Stimulated activated CD4-positive, alpha-beta T cell treated with anti-CD3 and anti-CD28 coated beads, Interleukin-1b, Interleukin-23, amount 100 ng/mL, for 24 hours (primary cell): ENCODE measurements around the gene DNAL4.
A peak's percentile ranks its signal among the peaks of the same experiment; 100 is the strongest.

Source experiments
- DNase-seq, 4 experiments: peaks; one replicate each; pipeline ENCODE4 v3.0.0-alpha.2; 2020; ENCODE audit warnings: low read depth in 4 of 4, low spot score in 1 of 4

DNAL4 gene

DNA sequence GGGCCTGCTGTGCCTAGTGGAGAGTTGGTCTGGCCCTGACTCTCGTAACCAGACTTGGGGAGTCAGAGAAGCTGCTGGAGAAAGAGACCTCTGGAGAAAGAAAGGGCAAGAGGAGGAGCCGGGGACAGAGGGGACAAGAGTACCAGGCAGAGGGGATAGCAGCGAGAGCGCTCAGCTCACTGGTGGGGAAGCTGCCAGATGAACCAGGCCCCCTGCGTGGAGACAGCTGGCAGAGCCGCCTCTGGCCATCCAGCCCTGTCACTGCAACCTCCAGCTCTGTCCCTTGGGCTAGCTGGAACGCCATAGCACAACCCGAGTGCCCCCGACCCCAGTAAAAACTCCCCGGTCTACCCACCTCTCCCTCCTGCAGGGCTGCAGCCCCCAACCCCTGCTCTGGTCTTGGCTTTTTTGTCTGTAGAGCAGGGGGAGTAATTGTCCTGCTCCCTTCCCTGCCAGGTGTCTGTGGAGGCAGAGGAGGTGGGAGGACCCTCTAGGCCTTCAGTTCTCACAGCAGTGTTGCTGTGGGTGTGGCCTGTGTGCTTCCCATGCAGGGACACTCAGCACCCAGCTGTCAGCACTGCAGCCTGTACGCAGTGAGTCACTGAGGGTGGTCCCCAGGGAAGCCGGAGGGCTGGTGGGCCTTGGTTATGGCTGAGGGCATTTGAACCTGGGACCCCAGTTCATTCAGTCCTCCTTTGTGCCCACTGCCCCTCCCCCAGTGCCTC is 33.3 kb downstream of the DNAL4 start:
- DNase-seq: no peak

DNA sequence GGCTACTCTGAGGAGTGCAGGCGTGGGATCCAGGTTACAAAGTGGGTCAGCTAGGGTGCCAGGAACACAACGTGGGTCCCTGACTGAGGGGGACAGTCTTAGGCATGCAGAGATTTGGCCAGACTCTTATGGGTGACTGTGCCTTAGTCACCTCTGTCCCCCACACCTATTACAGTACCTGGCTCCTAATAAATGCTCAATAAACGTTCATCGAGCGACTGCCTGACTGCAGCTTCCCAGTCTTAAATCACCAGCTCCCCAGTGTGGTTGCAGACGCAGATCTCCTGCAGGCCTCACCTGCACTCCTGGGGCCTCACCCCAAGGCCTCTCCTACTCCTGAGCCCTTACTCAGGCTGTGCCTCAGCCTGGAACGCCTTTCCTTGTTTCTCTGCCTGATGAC is 34.9 kb downstream of the DNAL4 start:
- DNase-seq: no peak

DNA sequence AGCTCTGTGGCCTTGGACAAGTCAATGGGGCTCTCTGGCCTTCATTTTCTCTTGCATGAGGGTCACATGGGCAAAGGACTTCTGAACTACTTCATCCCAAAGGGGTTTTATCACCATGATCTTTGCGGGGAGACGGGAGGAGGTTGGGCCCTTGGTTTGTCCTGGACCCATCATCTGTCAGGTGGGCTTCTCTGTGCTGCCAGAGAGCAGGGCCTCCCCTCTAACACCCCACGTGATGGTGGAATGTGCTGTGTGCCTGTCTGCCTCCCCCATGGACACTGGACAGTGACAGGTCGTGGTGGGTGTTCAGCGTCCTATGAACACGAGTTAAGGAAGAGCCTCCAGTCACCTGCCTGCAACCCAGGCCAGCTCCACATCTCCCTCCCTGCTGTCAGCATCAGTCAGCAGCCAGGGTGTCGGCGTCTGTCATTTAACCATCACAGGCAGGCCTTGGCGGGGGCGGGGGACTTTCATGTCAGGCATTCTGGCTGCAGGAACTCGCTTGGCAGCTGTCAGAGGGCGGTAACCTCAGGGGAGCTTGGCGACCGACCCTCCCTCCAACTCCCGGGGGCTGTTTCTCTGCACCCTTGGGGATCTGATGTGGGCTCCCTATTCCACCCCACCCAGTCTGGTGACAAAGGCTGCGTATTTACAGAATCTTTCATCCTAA is 35.5 kb downstream of the DNAL4 start:
- DNase-seq: peak in 2 of 4 experiments; percentile 62 to 65

DNA sequence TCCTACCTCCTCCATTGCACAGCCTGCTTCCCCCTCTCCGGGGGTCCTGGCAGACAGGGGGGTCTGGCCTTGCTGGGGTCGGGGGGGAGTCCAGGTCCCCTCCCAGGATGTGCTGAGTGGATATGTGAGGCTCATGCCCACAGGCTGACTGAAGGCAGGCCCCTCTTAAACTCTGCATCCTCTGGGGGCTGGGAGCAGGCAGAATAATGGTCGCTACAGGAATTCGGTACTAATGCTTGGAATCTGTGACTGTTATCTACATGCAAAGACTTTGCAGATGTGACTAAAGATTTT is 36.5 kb downstream of the DNAL4 start:
- no peak for DNase-seq

DNA sequence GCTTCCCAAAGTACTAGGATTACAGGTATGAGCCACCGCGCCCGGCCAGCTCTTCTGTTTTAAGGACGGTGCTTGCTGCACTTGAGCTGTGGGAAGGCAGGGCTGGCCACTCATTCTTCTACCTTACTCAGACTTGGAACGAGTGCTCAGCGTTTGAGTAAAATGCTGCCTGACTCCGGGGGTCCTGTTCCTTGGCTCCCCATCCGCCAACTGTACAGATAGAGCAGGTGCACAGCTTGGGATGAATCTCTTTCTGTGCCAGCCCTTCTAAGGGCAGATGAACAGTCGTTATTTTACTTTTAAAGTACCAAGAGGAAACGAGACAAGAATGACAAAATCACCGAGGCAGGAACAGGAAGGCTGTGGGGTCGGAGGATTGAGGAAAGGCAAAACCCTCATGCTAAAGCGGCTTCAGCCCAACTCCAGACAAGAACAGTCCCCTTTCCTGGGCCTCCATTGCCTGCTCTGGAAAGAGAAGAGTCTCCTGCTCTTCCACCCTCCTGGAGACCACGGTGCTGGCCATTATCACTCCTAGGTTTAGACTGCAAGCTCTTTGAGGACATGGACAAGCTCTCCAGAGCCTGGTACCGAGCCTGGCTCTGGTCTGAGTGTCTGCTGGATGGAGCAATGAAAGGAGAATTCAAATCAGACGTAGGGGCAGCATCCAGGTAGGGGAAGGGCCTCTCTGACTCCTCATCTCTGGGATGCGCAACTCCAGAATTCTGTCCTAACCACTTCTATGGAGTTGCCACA is 37.1 kb downstream of the DNAL4 start:
- no peak for DNase-seq

DNA sequence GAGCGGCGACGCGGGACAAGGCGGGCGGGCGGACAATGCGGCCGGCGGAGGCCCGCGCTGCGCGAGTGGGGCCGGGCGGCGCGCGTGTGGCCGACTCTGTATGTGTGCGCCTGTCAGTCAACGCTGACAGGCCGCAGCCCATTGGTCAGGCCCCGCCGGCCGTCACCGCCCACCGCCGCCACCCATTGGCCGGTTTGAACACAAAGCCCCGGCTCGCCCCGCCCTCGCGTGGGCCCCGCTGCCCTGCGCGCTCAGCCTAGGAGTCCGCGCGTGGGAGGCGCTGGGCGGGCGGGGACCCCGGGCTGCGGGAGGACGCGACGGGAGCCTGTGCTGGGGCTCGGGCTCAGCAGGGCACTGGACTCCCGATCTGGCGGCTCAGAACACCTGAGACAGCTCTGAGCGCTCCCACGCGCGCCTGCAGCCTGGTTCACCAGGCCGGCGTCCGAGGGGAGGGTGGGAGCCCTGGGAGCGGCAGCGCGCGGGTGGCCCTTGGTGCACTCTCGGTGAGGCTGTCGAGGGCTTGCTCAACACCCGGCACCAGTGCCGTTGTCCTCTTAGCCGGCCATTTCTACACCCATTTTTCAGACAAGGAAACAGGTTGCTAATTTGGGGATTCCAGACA is 37.9 kb downstream of the DNAL4 start, which contains the start of gene SUN2:
Gene SUN2, minus strand, starts transcription at position 88 of the 622 bp plus-strand sequence. CDS start 3,370 bp downstream, outside the sequence.
- DNase-seq: peak; percentile 76 to 89 (median 84)

DNA sequence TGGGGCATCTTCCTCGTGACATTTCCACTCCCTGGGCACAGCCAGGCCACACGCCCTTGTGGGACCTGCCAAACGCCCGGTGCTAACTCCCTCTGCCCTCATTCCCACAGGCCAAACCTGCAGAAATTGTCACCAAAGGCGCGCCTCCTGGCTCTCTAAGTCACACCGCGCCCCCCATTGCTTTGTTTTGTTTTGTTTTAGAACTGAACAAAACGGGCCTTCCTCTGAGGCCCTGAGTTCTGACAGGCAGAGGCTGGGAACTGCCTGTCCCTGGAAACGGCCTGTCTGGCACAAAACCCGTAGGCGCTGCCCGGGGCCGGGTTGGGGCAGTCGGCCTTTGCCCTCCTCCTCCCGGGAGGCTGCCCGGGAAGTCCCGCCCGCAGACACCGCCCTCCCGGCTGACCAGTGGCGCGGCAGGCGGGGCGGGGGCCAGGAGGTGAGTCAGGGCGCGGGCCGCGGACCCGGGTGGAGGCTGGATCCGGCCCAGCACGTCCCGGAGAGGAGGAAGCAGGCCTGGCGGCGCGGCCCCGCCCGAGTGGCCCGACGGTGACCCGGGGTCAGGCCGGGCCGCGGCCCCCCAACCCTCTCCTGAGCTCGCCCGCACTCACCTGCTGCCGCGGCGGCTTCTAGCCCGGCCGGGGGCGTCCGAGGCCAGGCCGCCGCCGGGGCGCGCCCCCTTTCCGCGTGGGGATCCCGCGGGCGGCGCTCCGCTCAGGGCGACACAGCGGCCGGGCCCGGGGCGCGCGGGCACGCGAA is 38.6 kb downstream of the DNAL4 start:
- no peak for DNase-seq

DNA sequence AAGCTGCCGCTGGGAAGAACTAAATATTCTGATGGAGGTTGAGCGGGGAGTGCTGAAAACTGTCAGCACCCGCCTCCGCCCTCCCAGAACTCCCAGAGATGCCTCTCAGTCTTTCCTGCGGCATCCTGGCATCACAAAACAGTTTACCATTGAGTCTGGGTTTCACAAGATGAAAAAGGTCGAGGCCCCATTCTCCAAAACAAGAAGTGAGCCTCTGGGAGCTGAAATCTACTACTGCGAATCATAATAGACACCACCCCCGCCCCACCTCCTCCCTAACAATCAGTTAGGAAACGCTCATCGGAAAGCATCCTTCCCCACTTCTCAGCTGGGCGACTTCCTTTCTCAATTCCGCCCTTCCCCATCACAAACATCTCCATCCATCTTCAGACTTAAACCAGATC is 39.2 kb downstream of the DNAL4 start:
- DNase-seq: peak in 1 of 4 experiments; percentile 37

DNA sequence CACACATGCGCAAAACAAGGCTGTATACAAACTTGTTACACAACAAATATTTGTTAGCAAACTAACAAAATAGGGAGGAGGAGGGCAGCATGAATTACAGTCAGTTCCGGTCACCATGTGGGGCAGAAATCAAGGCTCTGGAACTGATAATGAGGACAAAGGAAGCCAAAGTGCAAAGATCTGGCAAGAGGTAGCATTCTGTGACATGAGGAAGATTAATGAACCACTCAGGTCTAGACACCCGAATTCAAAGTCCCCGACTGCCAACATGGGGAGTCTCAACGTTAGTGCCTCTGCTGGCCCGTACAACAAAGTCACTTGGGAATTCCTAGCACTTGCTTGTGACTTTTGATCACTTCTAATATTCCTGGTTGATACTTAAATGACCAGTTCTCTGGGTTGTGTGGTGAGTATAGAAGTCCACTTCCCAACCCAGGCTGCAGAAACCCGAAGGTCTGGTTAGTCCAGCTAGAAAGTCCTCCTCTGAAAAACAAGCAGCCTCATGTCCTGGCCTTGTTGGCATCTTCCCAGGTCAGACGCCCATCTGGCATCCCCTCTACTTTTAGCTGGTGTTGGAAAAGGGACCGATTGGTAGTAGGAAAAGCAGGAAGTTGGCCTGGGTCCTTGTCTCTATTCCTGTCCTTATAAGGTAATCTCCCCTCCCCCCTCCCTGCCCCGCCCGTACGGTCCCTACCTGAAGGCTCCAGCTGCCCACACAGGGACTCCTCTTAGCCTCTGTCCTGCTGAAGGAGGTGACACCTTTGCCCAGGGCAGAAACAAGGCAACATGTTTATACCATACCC is 39.8 kb downstream of the DNAL4 start:
- no peak for DNase-seq

DNA sequence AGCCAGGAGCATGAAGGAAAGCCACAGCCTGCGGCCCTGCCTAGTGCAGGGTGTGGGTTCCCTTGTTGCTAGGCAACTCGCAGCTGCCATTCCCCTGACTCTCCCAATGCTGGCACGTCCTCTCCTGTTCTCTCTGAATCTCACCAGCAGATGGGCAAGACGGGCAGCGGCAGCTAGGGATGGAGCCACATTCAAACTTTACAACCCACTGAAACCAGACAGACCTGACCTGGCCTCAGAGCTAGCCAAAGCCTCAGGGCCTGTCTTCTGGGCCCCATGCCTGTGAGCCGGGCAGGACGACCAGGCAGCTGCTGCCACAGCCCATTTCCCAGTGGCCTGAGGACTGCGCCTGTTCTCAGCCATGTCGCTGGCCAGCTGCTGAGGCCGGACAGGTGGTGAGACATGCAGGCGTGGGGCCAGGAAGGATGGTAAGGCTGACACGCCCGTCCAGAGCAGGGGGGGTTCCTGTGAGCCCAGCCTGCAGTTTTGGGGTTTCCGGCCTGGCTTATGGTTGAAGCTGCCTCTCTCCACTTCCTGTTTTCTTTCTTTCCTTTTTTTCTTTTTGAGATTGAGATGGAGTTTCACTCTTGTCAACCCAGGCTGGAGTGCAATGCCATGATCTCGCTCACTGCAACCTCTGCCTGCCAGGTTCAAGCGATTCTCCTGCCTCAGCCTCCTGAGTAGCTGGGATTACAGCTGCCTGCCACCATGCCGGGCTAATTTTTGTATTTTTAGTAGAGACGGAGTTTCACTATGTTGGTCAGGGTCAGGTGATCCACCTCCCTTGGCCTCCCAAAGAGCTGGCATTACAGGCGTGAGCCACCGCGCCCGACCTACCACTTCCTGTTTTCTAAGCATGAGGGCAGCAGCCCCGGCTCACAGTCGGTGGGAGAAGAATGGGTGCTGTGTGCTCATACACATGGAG is 42.3 kb downstream of the DNAL4 start:
- peak in 1 of 4 experiments; percentile 44 for DNase-seq

DNA sequence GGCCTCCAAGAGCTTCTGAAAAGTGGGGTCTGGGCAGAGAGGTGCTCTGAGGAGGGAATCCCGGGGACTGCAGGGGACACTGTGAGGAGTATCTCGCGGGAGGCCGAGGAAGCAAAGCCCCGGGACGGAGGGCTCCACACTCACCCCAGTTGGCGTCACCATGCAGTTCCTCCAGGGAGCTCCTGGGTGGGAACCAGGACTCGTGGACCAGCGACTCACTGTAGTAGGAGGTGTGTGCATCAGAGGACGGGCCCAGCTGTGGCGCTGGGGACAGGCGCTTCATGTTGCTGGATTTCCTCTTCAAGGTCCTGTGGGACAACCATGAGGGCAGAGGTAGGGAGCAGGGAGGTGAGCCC is 42.9 kb downstream of the DNAL4 start:
- no peak for DNase-seq

DNA sequence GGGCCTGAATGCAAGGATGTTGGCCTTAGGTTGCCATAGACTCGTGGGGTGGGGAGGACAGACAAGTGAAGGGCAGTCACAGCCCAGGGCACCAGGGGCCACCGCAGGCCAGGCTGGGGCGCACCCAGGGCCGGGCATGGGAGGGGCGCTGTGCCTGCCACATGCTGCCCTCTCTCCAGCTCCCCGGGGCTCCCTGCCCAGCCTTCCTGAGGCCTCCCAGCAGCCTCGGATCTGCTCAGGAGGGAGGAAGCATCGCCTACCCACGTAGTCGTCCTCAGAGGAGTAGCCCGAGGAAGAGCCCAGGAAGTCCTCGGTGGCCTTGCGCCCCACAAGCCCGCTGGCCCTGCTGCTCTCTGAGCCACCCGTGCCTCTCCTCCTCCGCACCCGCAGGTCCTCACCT is 43.3 kb downstream of the DNAL4 start:
- no peak for DNase-seq

DNA sequence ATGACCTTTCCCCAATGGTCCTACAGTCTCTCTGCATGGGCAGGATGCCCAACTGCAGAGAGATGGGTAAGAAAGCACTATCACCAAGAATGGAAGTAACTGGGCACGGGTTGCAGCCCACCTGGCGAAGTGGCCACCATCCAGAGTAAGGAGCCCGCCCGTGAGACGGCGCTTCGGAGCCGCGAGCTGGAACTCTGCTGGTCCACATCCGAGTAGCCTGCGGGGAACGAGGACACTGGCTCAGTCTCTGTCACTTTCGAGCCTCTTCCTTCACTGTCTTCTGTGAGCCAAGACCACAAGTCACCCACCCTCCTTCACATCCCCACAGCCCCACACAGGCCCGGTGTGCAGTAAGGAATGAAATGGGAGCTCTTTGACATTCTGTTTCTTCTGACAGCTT is 43.8 kb downstream of the DNAL4 start:
- no peak for DNase-seq

DNA sequence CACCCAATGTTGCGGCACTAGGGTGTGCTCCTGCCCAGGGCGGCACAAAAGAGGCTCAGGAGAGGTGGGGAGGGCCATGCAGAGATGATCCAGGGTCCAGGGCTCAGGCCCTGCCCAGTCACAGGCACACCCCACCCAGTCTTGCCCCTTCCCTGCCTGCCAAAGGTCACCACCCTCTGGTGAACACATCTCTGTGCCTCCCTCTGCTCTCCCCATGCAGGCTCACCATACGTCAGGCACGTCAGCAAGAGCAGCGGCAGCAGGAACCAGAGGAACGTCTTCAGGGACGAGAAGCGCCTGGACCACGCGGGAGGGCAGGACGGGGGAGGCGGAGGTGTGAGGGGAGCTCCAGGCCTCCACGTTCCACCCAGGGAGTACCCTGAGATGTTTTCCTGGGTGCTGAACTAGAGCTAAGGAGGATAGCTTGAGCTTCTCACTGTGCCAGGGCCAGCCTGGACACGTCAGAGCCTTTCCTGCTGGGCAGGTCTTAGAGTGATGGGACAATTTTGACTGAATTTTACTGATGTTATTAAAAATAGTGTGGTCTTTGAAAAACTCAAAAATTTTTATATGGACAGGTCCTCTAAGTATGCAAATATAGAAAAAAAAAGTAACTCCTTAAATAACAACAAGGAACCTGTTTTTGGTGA is 45.3 kb downstream of the DNAL4 start:
- no peak for DNase-seq

DNA sequence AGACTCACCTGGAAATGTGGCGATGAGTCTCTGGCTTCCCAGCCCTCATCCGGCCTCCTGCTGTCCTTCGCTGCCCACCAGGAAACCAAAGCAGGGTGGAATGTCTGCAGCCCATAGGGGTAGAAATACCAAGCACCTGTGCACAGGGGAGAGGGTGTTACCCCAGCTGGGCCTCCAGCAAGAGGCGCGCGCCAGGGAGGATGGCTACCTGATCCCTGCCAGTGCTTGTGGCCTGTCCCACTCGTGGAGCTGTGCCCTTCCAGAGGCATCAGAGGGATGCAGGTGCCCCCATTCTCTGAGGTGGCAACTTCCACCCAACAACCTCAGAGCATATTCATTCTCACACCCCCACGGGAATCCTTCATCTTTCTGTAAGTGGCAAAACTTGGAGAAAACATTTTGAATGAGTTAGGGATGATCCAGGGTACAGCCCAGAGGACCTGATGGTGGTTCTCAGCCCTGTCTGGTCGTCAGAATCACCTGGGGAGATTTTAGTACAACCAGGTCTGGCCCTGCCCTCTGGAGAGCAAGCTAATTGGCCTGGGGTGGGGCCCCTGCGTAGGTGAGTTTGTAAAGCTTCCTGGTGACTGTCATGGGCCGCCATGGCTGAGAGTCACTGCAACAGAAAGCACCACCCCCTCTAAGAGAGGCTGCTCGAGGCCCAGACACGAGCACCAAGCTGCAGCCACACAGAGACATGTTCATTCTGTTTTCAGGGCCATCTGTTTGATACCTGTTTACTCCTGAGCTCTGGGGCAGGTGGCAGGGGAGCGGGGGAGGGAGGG is 48.1 kb downstream of the DNAL4 start:
- DNase-seq: no peak

DNA sequence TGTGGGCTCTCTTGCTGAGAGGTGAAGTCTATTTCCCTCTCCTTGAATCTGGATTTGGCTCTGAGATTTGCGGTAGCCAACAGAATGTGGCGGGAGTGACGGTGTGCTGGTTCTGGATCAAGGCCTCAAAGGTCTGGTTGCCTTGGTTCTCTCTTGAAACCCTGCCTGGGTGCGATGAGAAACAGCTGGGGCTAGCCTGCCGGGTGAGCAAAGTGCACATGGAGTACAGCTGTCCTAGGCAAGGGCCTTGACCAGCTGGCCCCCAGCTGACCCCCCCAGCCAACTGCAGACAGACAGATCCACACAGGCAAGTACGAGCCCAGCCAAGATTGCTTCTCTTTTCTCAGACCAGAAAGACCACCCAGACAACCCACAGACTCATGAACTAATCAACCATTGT is 49.0 kb downstream of the DNAL4 start:
- DNase-seq: no peak

DNA sequence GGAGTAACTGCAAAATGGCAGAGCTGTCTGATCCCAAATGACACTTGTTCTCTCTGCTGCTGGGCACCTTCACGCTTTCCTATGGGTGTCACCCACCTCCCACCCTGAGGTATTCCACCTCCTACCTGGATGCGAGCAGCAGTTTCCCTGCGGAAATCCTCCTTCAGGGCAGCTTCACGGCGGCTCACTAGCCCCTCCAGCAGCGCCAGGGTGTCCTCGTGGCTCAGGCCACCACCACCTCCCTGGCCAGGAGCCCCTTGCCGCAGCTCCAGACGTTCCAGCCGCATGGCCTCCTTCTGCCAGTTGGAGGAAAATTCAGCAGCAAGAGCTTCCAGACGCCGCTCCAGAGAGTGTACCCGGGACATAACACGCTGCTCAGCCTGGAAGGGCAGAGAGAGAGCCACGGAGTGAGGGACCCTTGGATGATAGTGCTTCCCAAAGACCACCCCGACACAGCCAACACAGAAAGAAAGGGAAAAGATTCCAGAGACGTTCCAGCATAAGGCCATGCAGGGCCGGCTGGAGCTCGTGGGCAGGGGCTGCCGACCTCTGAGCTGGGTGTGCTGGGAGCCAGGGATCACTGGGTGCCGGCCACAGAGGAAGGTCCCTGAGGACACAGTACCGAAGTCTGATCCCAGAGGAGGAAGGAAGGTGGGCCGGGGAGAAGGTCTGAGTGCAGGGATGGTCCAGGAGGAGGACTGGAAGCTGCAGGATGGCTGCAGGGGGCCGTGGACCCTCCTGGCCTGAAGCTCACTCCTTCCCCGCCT is 51.6 kb downstream of the DNAL4 start:
- DNase-seq: no peak
